ENCODE data around the gene JARID2.
"Not testable (repeated sequence)": the region's sequence is repeated elsewhere in the genome, so short reads cannot be mapped to it uniquely, and the experiment has no call there.

The JARID2 gene

DNA sequence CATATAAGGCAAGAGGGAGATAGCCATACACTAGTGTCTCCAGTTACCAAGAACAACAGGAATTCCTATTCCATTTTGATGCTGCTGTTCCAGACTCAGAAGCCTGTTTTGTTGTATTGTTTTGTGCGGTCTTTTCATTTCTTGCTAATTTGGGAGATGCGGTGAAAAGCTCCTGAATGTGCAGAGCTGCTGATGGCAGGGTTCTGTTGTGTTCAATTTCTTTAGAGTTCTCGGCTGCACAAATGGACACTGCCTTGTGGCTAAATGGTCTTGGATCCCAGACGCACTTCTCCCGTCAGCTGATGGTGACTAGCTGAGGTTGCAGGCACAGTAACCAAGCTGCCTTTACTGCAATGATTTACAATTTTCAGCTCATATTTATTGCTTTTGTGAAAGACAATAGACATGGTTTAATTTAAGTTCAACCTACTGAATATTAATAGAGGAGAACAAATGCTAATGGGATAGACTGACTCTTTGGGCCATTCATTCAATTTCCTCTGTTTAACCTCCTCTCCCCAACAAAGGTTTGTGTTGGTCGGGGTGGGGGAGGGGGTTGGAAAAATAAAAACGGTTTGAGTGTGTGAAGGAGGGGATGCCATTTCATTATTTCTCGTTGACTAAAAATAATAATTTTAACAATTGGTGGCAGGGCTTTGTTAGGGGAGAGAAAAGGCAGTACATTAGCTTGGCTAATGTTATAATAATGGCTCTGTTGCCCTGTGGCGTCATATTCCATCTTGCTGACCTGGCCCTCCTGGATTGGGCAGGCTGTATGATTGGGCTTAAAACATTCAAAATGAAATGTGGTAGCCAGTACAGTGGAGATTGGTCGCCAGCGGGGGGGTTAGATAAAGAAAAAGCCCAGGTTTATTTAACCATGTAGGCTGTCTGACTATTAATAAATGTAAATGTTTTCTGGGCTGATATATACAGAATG lies 159.5 kb downstream of the JARID2 start:
- no peak for FAIRE-seq

GRCh38 chr6:15406452-15406851 lies 160.6 kb downstream of the JARID2 start:
- no peak for FAIRE-seq

GRCh38 chr6:15408008-15408407 lies 162.1 kb downstream of the JARID2 start:
- no peak for FAIRE-seq

GRCh38 chr6:15408758-15409157 lies 162.9 kb downstream of the JARID2 start:
- FAIRE-seq = no peak

DNA sequence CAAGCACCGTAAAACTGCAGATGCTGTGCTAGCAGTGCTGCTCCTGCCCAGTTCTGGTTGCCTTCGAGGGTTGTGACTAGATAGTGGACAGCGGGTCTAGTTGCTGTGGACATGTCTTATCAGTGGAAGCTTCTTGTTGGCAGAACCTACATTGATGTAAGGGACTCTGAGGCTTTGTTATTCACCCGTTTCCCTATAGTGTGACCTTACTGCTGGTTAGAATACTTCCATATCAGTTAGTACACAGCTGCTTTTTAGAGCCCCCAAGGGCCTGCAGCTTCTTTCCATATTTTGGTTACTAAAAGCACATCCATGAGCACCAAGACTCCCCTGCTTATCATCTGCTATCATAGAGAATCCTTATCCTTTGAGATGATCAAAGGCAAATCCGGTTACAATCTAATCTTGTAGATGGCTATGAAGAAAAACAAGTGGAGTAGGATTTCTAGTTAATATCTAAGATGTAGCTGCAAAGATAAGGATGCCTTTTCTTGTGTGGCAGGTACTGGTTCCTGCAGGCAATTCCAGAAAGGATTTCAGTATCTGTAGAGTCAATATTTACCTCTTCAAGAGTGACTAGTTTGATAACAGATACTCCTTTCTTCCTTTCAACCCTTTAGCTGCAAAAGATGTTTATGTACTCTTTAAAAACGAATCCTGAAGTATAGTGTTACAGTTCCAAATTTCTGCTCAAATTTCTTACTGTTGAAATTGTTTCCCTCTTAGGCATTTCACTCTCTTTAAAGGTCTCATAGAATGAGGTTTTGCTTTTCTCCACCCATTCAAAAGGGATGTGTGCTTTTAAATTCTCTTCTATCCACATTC lies 163.6 kb downstream of the JARID2 start:
- FAIRE-seq = no peak

DNA sequence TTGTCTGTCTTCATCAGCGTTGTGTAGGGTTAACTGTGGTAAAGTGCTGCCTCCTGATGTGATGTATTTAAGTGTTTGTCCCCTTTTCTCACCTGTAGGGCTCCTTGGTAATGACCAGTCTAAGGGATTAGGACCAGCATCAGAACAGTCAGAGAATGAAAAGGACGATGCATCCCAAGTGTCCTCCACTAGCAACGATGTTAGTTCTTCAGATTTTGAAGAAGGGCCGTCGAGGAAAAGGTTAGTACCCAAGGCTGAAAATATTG lies 164.2 kb downstream of the JARID2 start:
- no peak for FAIRE-seq

DNA sequence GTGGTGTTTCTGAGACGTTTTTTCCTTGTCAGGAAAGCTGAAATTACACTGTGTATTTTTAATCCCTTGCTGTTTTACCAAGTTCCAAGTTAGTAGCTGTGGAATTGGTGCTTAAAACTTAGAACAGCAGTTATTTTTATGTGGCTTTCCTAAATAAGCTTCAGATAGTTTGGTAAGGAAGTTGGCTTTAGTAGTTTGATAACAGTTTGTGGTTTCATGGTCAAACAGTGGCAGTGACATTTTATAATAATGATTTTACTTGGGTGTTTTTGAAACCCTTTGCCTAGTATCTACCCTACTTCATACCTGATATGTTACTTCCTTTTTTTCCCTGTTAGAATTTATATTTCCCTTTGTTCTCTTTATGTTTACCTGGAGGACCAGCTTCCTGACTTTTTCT lies 164.9 kb downstream of the JARID2 start:
- FAIRE-seq = no peak

DNA sequence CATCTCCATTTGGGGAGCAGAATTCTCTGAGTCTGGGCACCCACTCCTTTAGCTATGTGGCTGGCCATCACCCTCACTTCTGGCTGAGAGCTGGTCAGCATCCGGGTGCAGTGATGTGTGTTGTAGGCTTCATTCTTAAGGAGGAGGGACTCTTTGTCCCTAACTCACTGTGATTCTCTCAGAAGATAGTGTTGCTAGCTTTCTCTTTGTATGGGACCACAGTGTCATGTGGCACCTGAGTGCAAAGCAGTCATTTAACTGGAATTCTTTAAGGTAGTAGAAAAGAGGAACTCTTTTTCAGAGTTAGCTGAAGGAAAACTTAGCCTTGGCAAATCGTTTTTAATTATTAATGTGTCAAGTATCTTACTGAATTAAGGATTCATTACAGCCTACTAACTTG lies 165.9 kb downstream of the JARID2 start:
- FAIRE-seq = no peak

GRCh38 chr6:15412767-15413166 lies 166.9 kb downstream of the JARID2 start:
- FAIRE-seq = no peak

- no peak for FAIRE-seq
These were observed 167.8 kb downstream of the JARID2 start for GRCh38 chr6:15413466-15414234.

- FAIRE-seq = no peak
These were observed 168.4 kb downstream of the JARID2 start for GRCh38 chr6:15414235-15414612.

DNA sequence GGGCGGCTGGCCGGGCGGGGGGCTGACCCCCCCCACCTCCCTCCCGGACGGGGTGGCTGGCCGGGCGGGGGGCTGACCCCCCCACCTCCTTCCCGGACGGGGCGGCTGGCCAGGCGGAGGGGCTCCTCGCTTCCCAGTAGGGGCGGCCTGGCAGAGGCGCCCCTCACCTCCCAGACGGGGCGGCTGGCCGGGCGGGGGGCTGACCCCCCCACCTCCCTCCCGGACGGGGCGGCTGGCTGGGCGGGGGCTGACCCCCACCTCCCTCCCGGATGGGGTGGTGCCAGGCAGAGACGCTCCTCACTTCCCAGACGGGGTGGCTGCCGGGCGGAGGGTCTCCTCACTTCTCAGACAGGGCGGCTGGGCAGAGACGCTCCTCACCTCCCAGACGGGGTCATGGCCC lies 169.8 kb downstream of the JARID2 start:
- not testable (repeated sequence) for FAIRE-seq

DNA sequence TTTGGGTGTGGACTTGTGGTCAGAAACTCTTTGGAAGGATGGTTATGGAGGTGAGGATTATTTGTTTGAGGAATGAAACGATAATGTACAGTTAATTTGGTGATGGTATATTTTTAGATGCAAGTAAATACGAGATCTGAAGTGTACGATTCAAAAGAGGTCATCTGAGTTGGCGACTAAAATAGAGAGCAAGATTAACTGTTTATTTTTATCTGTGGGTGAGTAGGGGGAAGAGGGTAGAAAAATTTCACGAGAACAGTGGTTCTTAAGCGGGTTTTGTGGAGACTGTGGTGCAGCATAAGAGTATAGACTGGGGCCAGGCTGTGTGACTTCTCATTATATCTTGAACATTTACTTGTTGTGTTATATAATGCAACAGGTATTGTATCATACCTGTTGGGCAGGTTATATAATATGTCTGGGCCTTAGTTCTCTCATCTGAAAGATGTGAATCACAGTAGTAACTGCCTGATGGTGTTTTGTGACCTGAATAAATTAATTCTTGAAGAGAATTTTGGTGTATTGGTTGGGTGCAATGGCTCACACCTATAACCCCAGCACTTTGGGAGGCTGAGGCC lies 171.2 kb downstream of the JARID2 start:
- FAIRE-seq = no peak

DNA sequence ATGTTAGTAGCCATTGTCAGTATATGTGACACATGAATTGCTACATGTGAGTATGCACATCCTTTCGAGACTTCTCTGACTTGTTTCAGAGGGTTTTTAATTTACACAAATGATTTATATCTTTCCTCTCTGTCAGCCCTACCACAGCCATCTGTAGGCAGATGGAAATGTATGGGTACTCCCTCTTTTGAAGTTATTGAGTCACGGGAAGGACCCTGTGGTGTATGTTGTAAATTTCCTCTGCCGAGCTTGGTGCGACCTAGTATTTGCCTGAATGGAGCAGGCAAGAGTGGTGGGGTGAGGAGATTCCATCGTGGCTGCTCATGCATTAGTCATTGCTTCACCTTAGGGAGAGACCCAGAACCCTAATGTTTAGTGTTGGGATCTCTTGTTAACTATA lies 171.9 kb downstream of the JARID2 start:
- FAIRE-seq = no peak

DNA sequence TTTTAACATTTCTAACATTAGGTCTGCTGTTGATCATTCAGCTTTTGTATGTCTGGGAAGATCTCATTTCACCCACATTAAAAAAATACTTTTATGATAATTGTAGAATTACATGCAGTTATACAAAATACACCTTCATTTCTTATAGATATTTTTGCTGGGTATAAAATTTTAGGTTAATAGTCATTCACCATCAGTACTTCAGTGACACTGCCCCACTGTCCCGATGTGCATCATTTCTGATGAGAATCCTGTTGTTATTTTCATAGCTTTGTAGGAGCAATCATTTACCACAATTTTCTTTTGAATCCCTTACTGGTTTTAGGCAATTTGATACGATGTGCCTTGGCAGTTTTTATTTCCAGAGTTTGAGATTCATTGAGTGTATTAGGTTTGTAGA lies 173.6 kb downstream of the JARID2 start:
- no peak for FAIRE-seq

DNA sequence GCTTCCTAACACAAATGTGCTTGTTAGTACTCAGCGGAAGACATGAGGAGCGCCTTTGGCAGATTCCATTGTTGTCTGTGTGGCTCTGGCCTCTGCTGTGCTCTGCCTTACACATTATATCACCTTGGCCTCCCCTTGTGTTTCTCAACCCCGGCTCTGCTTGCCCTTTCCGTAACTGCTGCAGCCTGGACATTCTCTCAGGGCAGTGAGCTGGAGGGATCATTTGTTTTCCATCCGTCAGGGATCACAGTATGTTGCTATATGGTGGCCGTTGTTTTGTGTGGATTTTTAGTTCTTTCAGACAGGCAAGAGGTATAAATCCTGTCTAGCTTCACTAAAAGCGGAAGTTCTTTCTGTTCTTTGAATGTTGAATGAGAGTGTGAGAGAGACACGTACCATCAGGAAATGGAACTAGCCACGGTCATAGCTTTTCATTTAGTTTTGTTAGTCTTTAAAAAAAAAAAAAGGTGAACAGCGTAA lies 175.1 kb downstream of the JARID2 start:
- no peak for FAIRE-seq

DNA sequence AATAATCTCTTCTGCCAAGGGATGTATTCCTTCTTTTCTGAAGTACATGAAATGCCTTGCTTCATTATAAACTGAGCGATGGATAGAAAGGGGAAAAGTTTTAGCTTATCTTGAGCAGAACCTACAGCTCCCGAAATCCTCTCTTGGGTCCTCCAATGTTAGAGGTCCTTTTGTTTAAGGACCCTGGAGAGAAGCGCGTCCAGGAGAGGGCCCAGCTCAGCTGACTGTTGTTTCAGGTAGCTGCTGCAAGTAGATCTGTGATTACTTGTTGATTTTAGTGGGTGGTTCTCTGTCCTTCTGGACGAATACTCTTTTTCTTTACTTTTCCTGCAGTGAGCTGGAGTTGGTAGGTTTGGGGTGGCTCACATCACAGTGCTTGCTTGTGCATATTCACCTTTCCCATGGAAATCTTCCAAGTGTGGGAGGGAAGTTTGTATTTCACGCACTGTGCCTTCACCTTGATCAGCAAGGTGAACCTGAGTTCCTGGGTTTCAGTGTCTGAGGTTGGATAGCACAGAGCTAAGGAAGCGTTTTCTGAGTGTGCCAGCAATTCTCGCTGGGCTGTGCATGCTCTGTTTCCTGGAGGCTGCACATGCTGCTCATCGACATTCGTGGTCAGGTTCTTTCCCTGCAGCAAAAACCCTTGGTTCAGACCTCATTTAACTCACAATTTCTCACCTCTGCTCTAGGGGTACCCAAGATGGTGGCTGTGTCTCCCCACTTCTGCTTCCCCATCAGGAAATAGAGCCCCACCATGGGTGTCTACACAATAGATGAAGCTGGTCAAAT lies 176.3 kb downstream of the JARID2 start:
- FAIRE-seq = no peak

DNA sequence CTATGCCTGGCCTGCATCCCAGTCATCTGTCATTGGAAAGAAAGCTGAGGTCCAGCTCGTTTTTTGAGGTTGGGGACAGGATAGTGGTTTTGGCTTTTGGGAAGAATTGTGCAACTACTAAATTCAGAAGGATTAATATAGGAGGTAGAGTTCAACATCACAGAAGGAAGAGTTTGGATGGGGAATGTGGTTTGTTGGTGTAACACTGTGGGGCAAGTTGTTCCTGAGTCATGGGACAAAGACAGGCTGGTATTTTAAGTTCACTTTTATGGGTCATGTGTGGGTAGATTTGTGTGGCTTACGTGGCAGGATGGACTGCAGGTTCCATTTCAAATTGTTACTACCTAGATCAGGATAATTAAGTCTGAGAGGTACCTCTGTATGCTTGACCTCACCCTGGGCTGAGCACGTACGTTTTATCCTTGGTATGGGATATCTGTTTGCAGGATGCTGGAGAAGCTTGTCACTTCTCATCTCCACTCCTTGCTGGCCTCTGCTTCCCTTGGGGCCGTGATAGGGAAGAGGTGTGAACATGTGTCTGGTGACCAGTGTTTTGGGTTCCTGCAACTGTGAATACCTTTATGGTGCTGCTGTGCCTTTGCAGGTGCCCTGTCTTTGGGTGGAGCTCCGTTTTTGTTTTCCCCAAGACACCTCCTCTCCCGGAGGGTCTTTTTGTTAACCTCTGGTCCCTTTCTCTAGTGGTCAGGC lies 177.6 kb downstream of the JARID2 start:
- FAIRE-seq = no peak

DNA sequence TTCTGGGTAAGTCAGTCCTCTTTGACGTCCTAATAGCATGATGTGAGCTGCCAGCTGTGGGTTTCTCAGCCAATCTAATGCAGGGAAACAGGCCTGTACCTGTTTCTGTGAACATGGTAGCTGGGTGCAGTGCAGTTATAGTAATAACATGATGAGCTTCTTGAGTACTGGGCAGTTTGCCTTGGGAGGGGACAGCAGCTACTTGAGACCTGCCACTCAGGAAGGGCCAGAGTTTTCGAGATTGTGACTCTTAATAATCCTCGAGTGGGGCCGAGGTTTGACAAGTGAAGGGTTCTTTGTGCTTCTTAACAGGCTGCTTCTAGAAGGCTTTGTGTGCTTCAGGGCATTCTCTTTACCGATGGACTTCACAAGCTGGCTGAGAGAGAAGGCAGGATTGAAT lies 180.1 kb downstream of the JARID2 start:
- no peak for FAIRE-seq

- FAIRE-seq = no peak
These were observed 180.5 kb downstream of the JARID2 start for GRCh38 chr6:15426395-15426794.

DNA sequence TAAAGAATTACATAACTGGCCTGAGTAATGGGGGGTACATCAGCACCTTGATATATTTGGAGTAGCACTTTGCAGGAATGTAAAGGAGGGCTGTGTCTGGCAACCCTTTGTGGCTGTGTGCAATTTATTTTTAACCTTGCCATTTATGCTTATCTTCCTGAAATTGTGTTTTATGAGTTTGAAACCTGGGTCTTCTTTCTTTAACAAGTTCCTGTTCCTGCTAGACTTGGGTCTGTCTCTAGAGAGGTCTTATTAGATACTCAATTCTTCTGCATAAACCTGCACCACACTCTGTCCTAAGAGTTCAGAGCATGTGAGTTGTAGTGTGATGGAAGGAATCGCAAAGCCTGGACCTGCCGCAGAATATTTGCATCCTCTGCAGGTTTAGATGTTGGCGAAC lies 181.0 kb downstream of the JARID2 start:
- FAIRE-seq = no peak

Data from G401.6 (cell line).